ENCODE data around the gene EYS.
"Not testable (repeated sequence)": the region's sequence is repeated elsewhere in the genome, so short reads cannot be mapped to it uniquely, and the experiment has no call there.

Gene EYS

DNA sequence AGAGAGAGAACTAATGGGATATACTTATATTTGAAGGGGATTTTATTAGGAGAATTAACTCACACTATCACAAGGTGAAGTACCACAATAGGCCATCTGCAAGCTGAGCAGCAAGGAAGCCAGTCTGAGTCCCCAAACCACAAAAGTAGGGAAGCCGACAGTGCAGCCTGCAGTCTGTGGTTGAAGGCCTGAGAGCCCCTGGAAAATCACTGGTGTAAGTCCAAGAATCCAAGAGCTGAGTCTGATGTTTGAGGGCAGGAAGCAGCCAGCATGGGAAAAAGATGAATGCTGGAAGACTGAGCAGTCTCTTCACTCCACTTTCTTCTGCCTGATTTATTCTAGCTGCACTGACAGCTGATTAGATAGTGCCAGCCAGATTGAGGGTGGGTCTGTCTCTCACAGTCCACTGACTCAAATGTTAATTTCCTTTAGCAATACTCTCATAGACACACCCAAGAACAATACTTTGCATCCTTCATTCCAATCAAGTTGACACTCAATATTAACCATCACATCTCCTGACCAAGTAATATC is 1247.5 kb downstream of the EYS start:
- no peak overlapping the region for H3K4me2 ChIP-seq (ENCODE audit: low read length, poor library complexity, severe bottlenecking)
- no peak overlapping the region for H2AK5ac ChIP-seq (ENCODE audit: low read length, severe bottlenecking)
- peak overlapping the region in 1 of 2 experiments; percentile 66 for H2BK12ac ChIP-seq (ENCODE audit: low read length in 2 of 2)
- no peak overlapping the region for H2BK5ac ChIP-seq (ENCODE audit: low read depth, low read length, poor library complexity, severe bottlenecking)
- peak overlapping the region; percentile 7 for H2BK15ac ChIP-seq (ENCODE audit: low read depth, poor library complexity, severe bottlenecking)
- peaks cover 4% of the 10 kb centered on the region for H3K9me3 ChIP-seq (ENCODE audit: control insufficient read depth, low read length)
- no peaks in the 10 kb centered on the region for H3K4me1 ChIP-seq (ENCODE audit: control insufficient read depth, insufficient read depth, low read depth, low read length)
- H3K18ac ChIP-seq (ENCODE audit: low read depth in 1 of 2, low read length in 2 of 2): no peak overlapping the region
- H2AFZ ChIP-seq (ENCODE audit: low read depth, low read length): no peak overlapping the region
- H3K36me3 ChIP-seq (ENCODE audit: control insufficient read depth in 1 of 2, insufficient read depth in 2 of 2, low read depth in 1 of 2, low read length in 2 of 2): no peaks in the 10 kb centered on the region
- DNase-seq: peak; percentile 48
- no peak overlapping the region for H2BK120ac ChIP-seq (ENCODE audit: low read depth, low read length)
- no peaks in the 10 kb centered on the region for H3K27me3 ChIP-seq (ENCODE audit: control insufficient read depth in 1 of 2, insufficient read depth in 1 of 2, low read length in 2 of 2)
- H3K79me1 ChIP-seq (replicated peaks; ENCODE audit: low read length, poor library complexity, severe bottlenecking): no peaks in the 10 kb centered on the region
- 56% methylated on average over 1 of the region's 1 CpG for WGBS
- H3K23ac ChIP-seq (ENCODE audit: low read length in 2 of 2): no peak overlapping the region
- no peak overlapping the region for H3K9ac ChIP-seq (ENCODE audit: low read length)
- H3K4me3 ChIP-seq (ENCODE audit: insufficient read depth in 1 of 2, low read depth in 1 of 2, low read length in 2 of 2): no peak overlapping the region
- H4K8ac ChIP-seq (ENCODE audit: low read length): peak overlapping the region; percentile 41
- no peak overlapping the region for H3K27ac ChIP-seq (ENCODE audit: low read length, poor library complexity, severe bottlenecking)
- H3K14ac ChIP-seq (ENCODE audit: low read length in 2 of 2): no peak overlapping the region
- H4K91ac ChIP-seq (ENCODE audit: low read length): peak overlapping the region; percentile 50
- H3K4ac ChIP-seq (ENCODE audit: low read depth in 1 of 2, low read length in 2 of 2): no peak overlapping the region

DNA sequence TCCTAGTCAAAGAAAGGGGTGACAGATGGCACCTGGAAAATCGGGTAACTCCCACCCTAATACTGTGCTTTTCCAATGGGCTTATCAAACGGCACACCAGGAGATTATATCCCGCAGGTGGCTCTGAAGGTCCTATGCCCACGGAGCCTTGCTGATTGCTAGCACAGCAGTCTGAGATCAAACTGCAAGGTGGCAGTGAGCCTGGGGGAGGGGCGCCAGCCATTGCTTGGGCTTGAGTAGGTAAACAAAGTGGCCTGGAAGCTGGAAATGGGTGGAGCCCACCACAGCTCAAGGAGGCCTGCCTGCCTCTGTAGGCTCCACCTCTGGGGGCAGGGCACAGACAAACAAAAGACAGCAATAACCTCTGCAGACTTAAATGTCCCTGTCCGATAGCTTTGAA is 1258.9 kb downstream of the EYS start:
- H3K9ac ChIP-seq (ENCODE audit: low read length); H2BK5ac ChIP-seq (ENCODE audit: low read depth, low read length, poor library complexity, severe bottlenecking); H3K18ac ChIP-seq (ENCODE audit: low read depth in 1 of 2, low read length in 2 of 2); H2BK15ac ChIP-seq (ENCODE audit: low read depth, poor library complexity, severe bottlenecking); H3K9me3 ChIP-seq (ENCODE audit: control insufficient read depth, low read length); H2AFZ ChIP-seq (ENCODE audit: low read depth, low read length); H3K4me2 ChIP-seq (ENCODE audit: low read length, poor library complexity, severe bottlenecking); H2AK5ac ChIP-seq (ENCODE audit: low read length, severe bottlenecking); H3K36me3 ChIP-seq (ENCODE audit: control insufficient read depth in 1 of 2, insufficient read depth in 2 of 2, low read depth in 1 of 2, low read length in 2 of 2); H3K27ac ChIP-seq (ENCODE audit: low read length, poor library complexity, severe bottlenecking); H2BK12ac ChIP-seq (ENCODE audit: low read length in 2 of 2); DNase-seq; H4K91ac ChIP-seq (ENCODE audit: low read length); H4K8ac ChIP-seq (ENCODE audit: low read length); H3K14ac ChIP-seq (ENCODE audit: low read length in 2 of 2); H3K4me1 ChIP-seq (ENCODE audit: control insufficient read depth, insufficient read depth, low read depth, low read length); H3K79me1 ChIP-seq (replicated peaks; ENCODE audit: low read length, poor library complexity, severe bottlenecking); H3K27me3 ChIP-seq (ENCODE audit: control insufficient read depth in 1 of 2, insufficient read depth in 1 of 2, low read length in 2 of 2); H3K4ac ChIP-seq (ENCODE audit: low read depth in 1 of 2, low read length in 2 of 2); H2BK120ac ChIP-seq (ENCODE audit: low read depth, low read length); H3K4me3 ChIP-seq (ENCODE audit: insufficient read depth in 1 of 2, low read depth in 1 of 2, low read length in 2 of 2); H3K23ac ChIP-seq (ENCODE audit: low read length in 2 of 2): not testable (repeated sequence)
- 94% methylated on average over 6 of the region's 6 CpGs for WGBS

DNA sequence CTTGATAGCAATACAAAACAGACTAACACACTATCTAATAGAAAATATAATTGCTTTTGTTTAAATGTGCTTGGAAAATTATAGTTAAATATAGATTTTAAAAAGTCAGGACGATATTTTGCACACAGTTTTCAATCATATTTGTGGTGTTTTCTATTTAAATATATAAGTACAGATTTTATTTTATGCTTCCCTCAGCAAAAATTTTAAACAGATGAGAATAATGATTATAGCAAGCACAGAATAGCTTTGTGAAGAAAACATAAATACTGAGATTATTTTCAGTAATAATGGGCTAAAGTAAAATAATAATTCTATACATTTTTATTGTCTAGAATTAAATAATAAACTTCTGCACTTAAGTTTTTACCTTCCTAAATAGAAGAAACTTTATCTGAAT is 1262.0 kb downstream of the EYS start:
- H3K36me3 ChIP-seq (ENCODE audit: control insufficient read depth in 1 of 2, insufficient read depth in 2 of 2, low read depth in 1 of 2, low read length in 2 of 2): no peaks in the 10 kb centered on the region
- WGBS: no CpG with 5 or more reads among the region's 1 CpG

DNA sequence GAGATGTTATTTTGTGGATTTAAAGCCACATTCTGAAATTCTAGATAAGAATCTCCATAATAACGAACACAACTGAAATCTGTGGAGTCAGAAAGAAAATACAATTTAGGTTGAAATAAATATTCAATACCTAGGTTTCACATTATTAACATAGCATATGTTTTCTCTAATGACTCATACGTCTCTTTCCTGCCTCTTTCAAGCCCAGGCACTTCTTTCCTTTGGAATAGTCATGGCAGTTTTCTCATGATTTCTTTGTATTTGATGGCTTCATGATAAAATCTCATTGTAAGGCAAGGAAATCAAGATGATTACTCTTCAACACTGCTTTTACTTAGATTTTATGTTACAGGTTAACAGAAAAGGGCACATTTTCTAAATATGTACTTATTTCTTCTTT is 1267.8 kb downstream of the EYS start:
- no CpG with 5 or more reads among the region's 2 CpGs for WGBS
- no peak overlapping the region for H2AK5ac ChIP-seq (ENCODE audit: low read length, severe bottlenecking)

More for the DNA sequence above, 1262.0 kb downstream of the EYS start:
- H3K27ac ChIP-seq (ENCODE audit: low read length, poor library complexity, severe bottlenecking): no peak overlapping the region
- no peak overlapping the region for H3K4ac ChIP-seq (ENCODE audit: low read depth in 1 of 2, low read length in 2 of 2)
- no peak overlapping the region for H3K18ac ChIP-seq (ENCODE audit: low read depth in 1 of 2, low read length in 2 of 2)
- no peak overlapping the region for H3K23ac ChIP-seq (ENCODE audit: low read length in 2 of 2)
- no peak overlapping the region for H3K14ac ChIP-seq (ENCODE audit: low read length in 2 of 2)
- no peaks in the 10 kb centered on the region for H3K79me1 ChIP-seq (replicated peaks; ENCODE audit: low read length, poor library complexity, severe bottlenecking)
- no peak overlapping the region for H2AK5ac ChIP-seq (ENCODE audit: low read length, severe bottlenecking)
- H2BK120ac ChIP-seq (ENCODE audit: low read depth, low read length): no peak overlapping the region
- no peak overlapping the region for H3K4me3 ChIP-seq (ENCODE audit: insufficient read depth in 1 of 2, low read depth in 1 of 2, low read length in 2 of 2)
- H3K9me3 ChIP-seq (ENCODE audit: control insufficient read depth, low read length): peaks cover 7% of the 10 kb centered on the region
- no peaks in the 10 kb centered on the region for H3K4me1 ChIP-seq (ENCODE audit: control insufficient read depth, insufficient read depth, low read depth, low read length)
- DNase-seq: no peak
- no peak overlapping the region for H2BK12ac ChIP-seq (ENCODE audit: low read length in 2 of 2)
- no peaks in the 10 kb centered on the region for H3K27me3 ChIP-seq (ENCODE audit: control insufficient read depth in 1 of 2, insufficient read depth in 1 of 2, low read length in 2 of 2)
- no peak overlapping the region for H2BK15ac ChIP-seq (ENCODE audit: low read depth, poor library complexity, severe bottlenecking)
- H3K9ac ChIP-seq (ENCODE audit: low read length): no peak overlapping the region
- no peak overlapping the region for H4K91ac ChIP-seq (ENCODE audit: low read length)
- no peak overlapping the region for H2AFZ ChIP-seq (ENCODE audit: low read depth, low read length)
- no peak overlapping the region for H4K8ac ChIP-seq (ENCODE audit: low read length)
- no peak overlapping the region for H2BK5ac ChIP-seq (ENCODE audit: low read depth, low read length, poor library complexity, severe bottlenecking)
- no peak overlapping the region for H3K4me2 ChIP-seq (ENCODE audit: low read length, poor library complexity, severe bottlenecking)

More for the DNA sequence above, 1267.8 kb downstream of the EYS start:
- H2BK120ac ChIP-seq (ENCODE audit: low read depth, low read length): no peak overlapping the region
- no peak for DNase-seq
- H3K4me3 ChIP-seq (ENCODE audit: insufficient read depth in 1 of 2, low read depth in 1 of 2, low read length in 2 of 2): no peak overlapping the region
- no peaks in the 10 kb centered on the region for H3K79me1 ChIP-seq (replicated peaks; ENCODE audit: low read length, poor library complexity, severe bottlenecking)
- H2BK5ac ChIP-seq (ENCODE audit: low read depth, low read length, poor library complexity, severe bottlenecking): no peak overlapping the region
- peaks cover 7% of the 10 kb centered on the region for H3K9me3 ChIP-seq (ENCODE audit: control insufficient read depth, low read length)
- no peak overlapping the region for H2BK15ac ChIP-seq (ENCODE audit: low read depth, poor library complexity, severe bottlenecking)
- no peak overlapping the region for H2BK12ac ChIP-seq (ENCODE audit: low read length in 2 of 2)
- H3K36me3 ChIP-seq (ENCODE audit: control insufficient read depth in 1 of 2, insufficient read depth in 2 of 2, low read depth in 1 of 2, low read length in 2 of 2): no peaks in the 10 kb centered on the region
- H3K27ac ChIP-seq (ENCODE audit: low read length, poor library complexity, severe bottlenecking): no peak overlapping the region
- no peaks in the 10 kb centered on the region for H3K27me3 ChIP-seq (ENCODE audit: control insufficient read depth in 1 of 2, insufficient read depth in 1 of 2, low read length in 2 of 2)
- H4K8ac ChIP-seq (ENCODE audit: low read length): no peak overlapping the region
- no peak overlapping the region for H4K91ac ChIP-seq (ENCODE audit: low read length)
- H3K4me1 ChIP-seq (ENCODE audit: control insufficient read depth, insufficient read depth, low read depth, low read length): no peaks in the 10 kb centered on the region
- no peak overlapping the region for H3K14ac ChIP-seq (ENCODE audit: low read length in 2 of 2)
- H3K4me2 ChIP-seq (ENCODE audit: low read length, poor library complexity, severe bottlenecking): no peak overlapping the region
- no peak overlapping the region for H3K23ac ChIP-seq (ENCODE audit: low read length in 2 of 2)
- no peak overlapping the region for H2AFZ ChIP-seq (ENCODE audit: low read depth, low read length)
- no peak overlapping the region for H3K4ac ChIP-seq (ENCODE audit: low read depth in 1 of 2, low read length in 2 of 2)
- no peak overlapping the region for H3K18ac ChIP-seq (ENCODE audit: low read depth in 1 of 2, low read length in 2 of 2)
- H3K9ac ChIP-seq (ENCODE audit: low read length): no peak overlapping the region

All from mesenchymal stem cell (in vitro differentiated cells and primary cell).